Lower leg skin (tissue), 3 donors: ENCODE results near the gene ATP11B.

Source experiments
- POLR2A ChIP-seq, 2 donors: fragments of 450-650 bp; IDR thresholded peaks; one replicate each; pipeline ENCODE4 v1.6.1; 2016 to 2017; ENCODE audit warnings: antibody characterized with exemption in 2 of 2, mild to moderate bottlenecking in 1 of 2, moderate library complexity in 1 of 2
- TF ChIP-seq, protein P1 (sequence below), 3 donors: fragments of 450-650 bp; IDR thresholded peaks; one replicate each; pipeline ENCODE4 v1.5.1; 2016; ENCODE audit warnings: antibody characterized with exemption in 3 of 3, mild to moderate bottlenecking in 3 of 3, moderate library complexity in 2 of 3

DNA sequence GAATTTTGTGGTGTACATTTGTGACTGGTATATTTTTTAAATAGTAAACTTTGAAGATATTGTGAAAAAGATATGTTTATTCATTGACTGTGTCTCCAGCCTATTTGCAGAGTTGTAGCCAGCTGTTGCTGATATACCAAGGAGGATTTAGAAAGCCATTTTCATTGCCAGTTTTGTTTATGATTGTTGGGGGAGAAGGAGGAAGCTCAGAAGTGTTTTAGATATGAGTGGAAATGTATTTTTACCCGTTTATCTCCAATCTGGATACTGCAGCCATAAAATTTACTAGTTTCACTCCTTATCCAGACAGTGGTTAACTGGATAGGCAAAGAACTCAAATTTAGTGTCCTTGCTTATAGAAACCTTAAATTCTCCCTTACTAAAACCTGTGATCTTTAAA, 18.8 kb downstream of the ATP11B start:
- TF ChIP-seq, protein P1, sequence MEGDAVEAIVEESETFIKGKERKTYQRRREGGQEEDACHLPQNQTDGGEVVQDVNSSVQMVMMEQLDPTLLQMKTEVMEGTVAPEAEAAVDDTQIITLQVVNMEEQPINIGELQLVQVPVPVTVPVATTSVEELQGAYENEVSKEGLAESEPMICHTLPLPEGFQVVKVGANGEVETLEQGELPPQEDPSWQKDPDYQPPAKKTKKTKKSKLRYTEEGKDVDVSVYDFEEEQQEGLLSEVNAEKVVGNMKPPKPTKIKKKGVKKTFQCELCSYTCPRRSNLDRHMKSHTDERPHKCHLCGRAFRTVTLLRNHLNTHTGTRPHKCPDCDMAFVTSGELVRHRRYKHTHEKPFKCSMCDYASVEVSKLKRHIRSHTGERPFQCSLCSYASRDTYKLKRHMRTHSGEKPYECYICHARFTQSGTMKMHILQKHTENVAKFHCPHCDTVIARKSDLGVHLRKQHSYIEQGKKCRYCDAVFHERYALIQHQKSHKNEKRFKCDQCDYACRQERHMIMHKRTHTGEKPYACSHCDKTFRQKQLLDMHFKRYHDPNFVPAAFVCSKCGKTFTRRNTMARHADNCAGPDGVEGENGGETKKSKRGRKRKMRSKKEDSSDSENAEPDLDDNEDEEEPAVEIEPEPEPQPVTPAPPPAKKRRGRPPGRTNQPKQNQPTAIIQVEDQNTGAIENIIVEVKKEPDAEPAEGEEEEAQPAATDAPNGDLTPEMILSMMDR (IDR thresholded peaks at IDR 0.05): no peak
- TF ChIP-seq POLR2A (IDR thresholded peaks at IDR 0.05): no peak
